ENCODE data around the gene FAM43A. TPM values are rescaled to one million over a fixed set of nuclear protein-coding genes. Genes with fewer than 3 reads are reported as not detected.

The FAM43A gene
- total and polyA plus RNA-seq, 10 of the 15 experiments (the other 5 are each of a cell fraction or from before 2014, with no cell fraction given) = 0.27 to 5.0 (median 1.1) TPM

DNA sequence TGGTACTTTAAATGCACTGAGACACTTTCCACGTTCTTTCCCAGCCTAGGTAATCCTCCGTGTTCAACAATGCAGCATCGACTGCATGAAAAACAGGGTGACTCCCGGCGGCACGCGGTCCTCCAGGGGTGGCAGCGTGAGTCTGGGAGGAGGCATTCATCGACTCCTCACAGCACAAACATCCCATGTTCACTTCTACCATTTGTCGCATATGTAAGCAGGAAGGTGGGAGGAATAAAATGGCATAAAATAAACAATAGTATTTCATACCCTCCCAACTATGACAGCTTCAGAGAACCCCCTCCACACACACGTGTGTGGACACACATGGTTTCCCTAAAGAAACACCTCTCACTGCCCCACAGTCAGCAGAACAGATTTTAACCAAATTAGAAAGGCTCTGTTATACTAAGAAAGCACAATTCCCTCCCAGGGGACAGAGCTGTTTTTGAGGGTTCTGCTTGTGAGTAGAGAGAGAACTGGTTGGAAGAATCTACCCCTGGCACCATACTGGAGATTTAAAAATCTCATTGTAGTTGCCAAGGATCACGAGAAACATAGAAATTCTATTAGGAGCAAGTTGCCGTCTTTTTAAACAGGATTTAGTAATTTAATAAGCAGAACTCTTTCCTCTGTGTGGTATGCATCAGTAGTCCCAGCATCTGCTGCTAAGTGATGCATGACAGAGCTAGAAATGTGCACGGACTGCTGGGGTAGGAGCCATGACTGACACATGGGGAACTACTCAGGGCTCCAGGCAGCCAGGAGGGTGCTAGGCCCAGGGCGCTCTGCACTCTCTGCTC is 6.0 kb downstream of the FAM43A start (continued):
- TF ChIP-seq MYB (IDR thresholded peaks at IDR 0.05; ENCODE audit: borderline replicate concordance, low read depth, low read length) = no peak
- TF ChIP-seq, protein P1, sequence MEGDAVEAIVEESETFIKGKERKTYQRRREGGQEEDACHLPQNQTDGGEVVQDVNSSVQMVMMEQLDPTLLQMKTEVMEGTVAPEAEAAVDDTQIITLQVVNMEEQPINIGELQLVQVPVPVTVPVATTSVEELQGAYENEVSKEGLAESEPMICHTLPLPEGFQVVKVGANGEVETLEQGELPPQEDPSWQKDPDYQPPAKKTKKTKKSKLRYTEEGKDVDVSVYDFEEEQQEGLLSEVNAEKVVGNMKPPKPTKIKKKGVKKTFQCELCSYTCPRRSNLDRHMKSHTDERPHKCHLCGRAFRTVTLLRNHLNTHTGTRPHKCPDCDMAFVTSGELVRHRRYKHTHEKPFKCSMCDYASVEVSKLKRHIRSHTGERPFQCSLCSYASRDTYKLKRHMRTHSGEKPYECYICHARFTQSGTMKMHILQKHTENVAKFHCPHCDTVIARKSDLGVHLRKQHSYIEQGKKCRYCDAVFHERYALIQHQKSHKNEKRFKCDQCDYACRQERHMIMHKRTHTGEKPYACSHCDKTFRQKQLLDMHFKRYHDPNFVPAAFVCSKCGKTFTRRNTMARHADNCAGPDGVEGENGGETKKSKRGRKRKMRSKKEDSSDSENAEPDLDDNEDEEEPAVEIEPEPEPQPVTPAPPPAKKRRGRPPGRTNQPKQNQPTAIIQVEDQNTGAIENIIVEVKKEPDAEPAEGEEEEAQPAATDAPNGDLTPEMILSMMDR (IDR thresholded peaks at IDR 0.05 in 2 of 3, conservative IDR thresholded peaks at IDR 0.05 in 1 of 3; ENCODE audit: control insufficient read depth in 2 of 3, extremely low read depth in 1 of 3, insufficient read depth in 1 of 3, low read depth in 3 of 3, low read length in 3 of 3) = no peak
- TF ChIP-seq IRF4 (IDR thresholded peaks at IDR 0.05; ENCODE audit: low read depth, low read length) = 0 out of 2 replicates have a peak, but pooled peaks have one; percentile 9
- no peak for TF ChIP-seq SMAD5 (IDR thresholded peaks at IDR 0.05; ENCODE audit: low read depth)
- TF ChIP-seq ZNF274 (IDR thresholded peaks at IDR 0.05; ENCODE audit: insufficient read depth, insufficient read length) = no peak
- TF ChIP-seq, protein P2, sequence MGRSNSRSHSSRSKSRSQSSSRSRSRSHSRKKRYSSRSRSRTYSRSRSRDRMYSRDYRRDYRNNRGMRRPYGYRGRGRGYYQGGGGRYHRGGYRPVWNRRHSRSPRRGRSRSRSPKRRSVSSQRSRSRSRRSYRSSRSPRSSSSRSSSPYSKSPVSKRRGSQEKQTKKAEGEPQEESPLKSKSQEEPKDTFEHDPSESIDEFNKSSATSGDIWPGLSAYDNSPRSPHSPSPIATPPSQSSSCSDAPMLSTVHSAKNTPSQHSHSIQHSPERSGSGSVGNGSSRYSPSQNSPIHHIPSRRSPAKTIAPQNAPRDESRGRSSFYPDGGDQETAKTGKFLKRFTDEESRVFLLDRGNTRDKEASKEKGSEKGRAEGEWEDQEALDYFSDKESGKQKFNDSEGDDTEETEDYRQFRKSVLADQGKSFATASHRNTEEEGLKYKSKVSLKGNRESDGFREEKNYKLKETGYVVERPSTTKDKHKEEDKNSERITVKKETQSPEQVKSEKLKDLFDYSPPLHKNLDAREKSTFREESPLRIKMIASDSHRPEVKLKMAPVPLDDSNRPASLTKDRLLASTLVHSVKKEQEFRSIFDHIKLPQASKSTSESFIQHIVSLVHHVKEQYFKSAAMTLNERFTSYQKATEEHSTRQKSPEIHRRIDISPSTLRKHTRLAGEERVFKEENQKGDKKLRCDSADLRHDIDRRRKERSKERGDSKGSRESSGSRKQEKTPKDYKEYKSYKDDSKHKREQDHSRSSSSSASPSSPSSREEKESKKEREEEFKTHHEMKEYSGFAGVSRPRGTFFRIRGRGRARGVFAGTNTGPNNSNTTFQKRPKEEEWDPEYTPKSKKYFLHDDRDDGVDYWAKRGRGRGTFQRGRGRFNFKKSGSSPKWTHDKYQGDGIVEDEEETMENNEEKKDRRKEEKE (IDR thresholded peaks at IDR 0.05) = no peak
- TF ChIP-seq, protein P3, sequence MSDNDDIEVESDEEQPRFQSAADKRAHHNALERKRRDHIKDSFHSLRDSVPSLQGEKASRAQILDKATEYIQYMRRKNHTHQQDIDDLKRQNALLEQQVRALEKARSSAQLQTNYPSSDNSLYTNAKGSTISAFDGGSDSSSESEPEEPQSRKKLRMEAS (IDR thresholded peaks at IDR 0.05; ENCODE audit: low read depth, low read length) = no peak
- TF ChIP-seq, protein P4, sequence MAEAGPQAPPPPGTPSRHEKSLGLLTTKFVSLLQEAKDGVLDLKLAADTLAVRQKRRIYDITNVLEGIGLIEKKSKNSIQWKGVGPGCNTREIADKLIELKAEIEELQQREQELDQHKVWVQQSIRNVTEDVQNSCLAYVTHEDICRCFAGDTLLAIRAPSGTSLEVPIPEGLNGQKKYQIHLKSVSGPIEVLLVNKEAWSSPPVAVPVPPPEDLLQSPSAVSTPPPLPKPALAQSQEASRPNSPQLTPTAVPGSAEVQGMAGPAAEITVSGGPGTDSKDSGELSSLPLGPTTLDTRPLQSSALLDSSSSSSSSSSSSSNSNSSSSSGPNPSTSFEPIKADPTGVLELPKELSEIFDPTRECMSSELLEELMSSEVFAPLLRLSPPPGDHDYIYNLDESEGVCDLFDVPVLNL (IDR thresholded peaks at IDR 0.05; ENCODE audit: low read depth, low read length) = no peak
- TF ChIP-seq IKZF2 (IDR thresholded peaks at IDR 0.05) = peak in 1 of 2 experiments; percentile 68; a peak in 3 of 4 replicates
- TF ChIP-seq CBX5 (IDR thresholded peaks at IDR 0.05; ENCODE audit: low read depth) = peak; percentile 40; the same call in 1 of the 2 replicates
- peak; percentile 46 to 67; a peak in 3 of 4 replicates for TF ChIP-seq BHLHE40 (IDR thresholded peaks at IDR 0.05; ENCODE audit: borderline replicate concordance in 1 of 2, low read depth in 2 of 2, low read length in 1 of 2)
- TF ChIP-seq ETV6 (conservative IDR thresholded peaks at IDR 0.05 in 1 of 2, IDR thresholded peaks at IDR 0.05 in 1 of 2; ENCODE audit: borderline replicate concordance in 1 of 2, low read depth in 1 of 2) = no peak
- no peak for TF ChIP-seq NFXL1 (IDR thresholded peaks at IDR 0.05; ENCODE audit: borderline replicate concordance)
- TF ChIP-seq, protein P5, sequence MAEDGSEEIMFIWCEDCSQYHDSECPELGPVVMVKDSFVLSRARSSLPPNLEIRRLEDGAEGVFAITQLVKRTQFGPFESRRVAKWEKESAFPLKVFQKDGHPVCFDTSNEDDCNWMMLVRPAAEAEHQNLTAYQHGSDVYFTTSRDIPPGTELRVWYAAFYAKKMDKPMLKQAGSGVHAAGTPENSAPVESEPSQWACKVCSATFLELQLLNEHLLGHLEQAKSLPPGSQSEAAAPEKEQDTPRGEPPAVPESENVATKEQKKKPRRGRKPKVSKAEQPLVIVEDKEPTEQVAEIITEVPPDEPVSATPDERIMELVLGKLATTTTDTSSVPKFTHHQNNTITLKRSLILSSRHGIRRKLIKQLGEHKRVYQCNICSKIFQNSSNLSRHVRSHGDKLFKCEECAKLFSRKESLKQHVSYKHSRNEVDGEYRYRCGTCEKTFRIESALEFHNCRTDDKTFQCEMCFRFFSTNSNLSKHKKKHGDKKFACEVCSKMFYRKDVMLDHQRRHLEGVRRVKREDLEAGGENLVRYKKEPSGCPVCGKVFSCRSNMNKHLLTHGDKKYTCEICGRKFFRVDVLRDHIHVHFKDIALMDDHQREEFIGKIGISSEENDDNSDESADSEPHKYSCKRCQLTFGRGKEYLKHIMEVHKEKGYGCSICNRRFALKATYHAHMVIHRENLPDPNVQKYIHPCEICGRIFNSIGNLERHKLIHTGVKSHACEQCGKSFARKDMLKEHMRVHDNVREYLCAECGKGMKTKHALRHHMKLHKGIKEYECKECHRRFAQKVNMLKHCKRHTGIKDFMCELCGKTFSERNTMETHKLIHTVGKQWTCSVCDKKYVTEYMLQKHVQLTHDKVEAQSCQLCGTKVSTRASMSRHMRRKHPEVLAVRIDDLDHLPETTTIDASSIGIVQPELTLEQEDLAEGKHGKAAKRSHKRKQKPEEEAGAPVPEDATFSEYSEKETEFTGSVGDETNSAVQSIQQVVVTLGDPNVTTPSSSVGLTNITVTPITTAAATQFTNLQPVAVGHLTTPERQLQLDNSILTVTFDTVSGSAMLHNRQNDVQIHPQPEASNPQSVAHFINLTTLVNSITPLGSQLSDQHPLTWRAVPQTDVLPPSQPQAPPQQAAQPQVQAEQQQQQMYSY (CRISPR knock-in tag; IDR thresholded peaks at IDR 0.05) = no peak
- 0 out of 2 replicates have a peak, but pooled peaks have one; percentile 18 for TF ChIP-seq ATF7 (IDR thresholded peaks at IDR 0.05; ENCODE audit: low read depth)
- TF ChIP-seq KLF5 (IDR thresholded peaks at IDR 0.05; ENCODE audit: partially characterized antibody) = no peak

All from GM12878 (cell line).